WTC11 (cell line): Measurements from ENCODE around the gene EPO. TPM values are rescaled to one million over a fixed set of nuclear protein-coding genes. Genes with fewer than 3 reads are reported as not detected.

Experiments
- ATAC-seq: fragments of 200-7000 bp; cut with Tn5 transposase; 2 replicates; pipeline ENCODE4 v1.10.0; 2021; ENCODE audit warnings: mild to moderate bottlenecking, moderate library complexity
- CTCF ChIA-PET: fragments of 300-600 bp; sonication (Branson Sonifier 250); formaldehyde crosslinking; loops from one replicate; lab custom pipeline; 2021; ENCODE audit warnings: antibody characterized with exemption; lab: Charles Lee
- POLR2A ChIA-PET: fragments of 350-600 bp; sonication (Branson Sonifier 250); formaldehyde crosslinking; loops from one replicate; lab custom pipeline; 2021; ENCODE audit warnings: antibody characterized with exemption; lab: Charles Lee
- DNase-seq: peaks from one replicate; pipeline ENCODE4 v3.0.0; 2021; ENCODE audit warnings: low spot score
- H3K27ac Mint-ChIP-seq: 2 replicates; pipeline ENCODE4 v1.8.0; 2021; ENCODE audit warnings: mixed read lengths
- H3K27me3 Mint-ChIP-seq: 2 replicates; pipeline ENCODE4 v1.8.0; 2021; ENCODE audit warnings: low read depth, mild to moderate bottlenecking, moderate library complexity, mixed read lengths
- H3K36me3 Mint-ChIP-seq: 2 replicates; pipeline ENCODE4 v1.8.0; 2021; ENCODE audit warnings: mixed read lengths
- H3K4me1 Mint-ChIP-seq: 2 replicates; pipeline ENCODE4 v1.8.0; 2022; ENCODE audit warnings: mixed read lengths
- H3K4me3 Mint-ChIP-seq: 2 replicates; pipeline ENCODE4 v1.8.0; 2021; ENCODE audit warnings: mild to moderate bottlenecking, moderate library complexity, mixed read lengths
- H3K9me3 Mint-ChIP-seq: 2 replicates; pipeline ENCODE4 v1.8.0; 2021; ENCODE audit warnings: mixed read lengths
- CBFB ChIP-seq: sonication (generic); formaldehyde crosslinking; IDR thresholded peaks from 2 replicates; pipeline ENCODE4 v1.8.1; 2022; ENCODE audit warnings: mild to moderate bottlenecking, low read depth, missing genetic modification reagents
- EMX1 ChIP-seq: fragments of 250-450 bp; sonication (Bioruptor Pico); IDR thresholded peaks from 2 replicates; pipeline ENCODE4 v1.8.0; 2021; ENCODE audit warnings: mild to moderate bottlenecking
- ESRRA ChIP-seq: sonication (generic); formaldehyde crosslinking; IDR thresholded peaks from 2 replicates; pipeline ENCODE4 v1.8.1; 2022; ENCODE audit warnings: mild to moderate bottlenecking, missing genetic modification reagents, borderline replicate concordance
- FOXK1 ChIP-seq: sonication (generic); formaldehyde crosslinking; IDR thresholded peaks from 2 replicates; pipeline ENCODE4 v1.8.0; 2022; ENCODE audit warnings: mild to moderate bottlenecking, moderate library complexity, missing genetic modification reagents
- FOXP1 ChIP-seq: sonication (generic); formaldehyde crosslinking; IDR thresholded peaks from 2 replicates; pipeline ENCODE4 v1.8.0; 2022; ENCODE audit warnings: missing genetic modification reagents, mild to moderate bottlenecking, moderate library complexity, borderline replicate concordance
- IRF2 ChIP-seq: sonication (generic); formaldehyde crosslinking; IDR thresholded peaks from 2 replicates; pipeline ENCODE4 v1.8.0; 2022; ENCODE audit warnings: low read depth, missing genetic modification reagents, borderline replicate concordance
- NFE2L1 ChIP-seq: sonication (generic); formaldehyde crosslinking; IDR thresholded peaks from 2 replicates; pipeline ENCODE4 v1.8.1; 2023; ENCODE audit warnings: missing genetic modification reagents
- OVOL2 ChIP-seq: fragments of 250-450 bp; sonication (Bioruptor Pico); IDR thresholded peaks from 2 replicates; pipeline ENCODE4 v1.9.0; 2021; ENCODE audit warnings: mild to moderate bottlenecking, borderline replicate concordance
- SOX15 ChIP-seq: fragments of 250-450 bp; sonication (Bioruptor Pico); IDR thresholded peaks from 2 replicates; pipeline ENCODE4 v1.9.0; 2021; ENCODE audit warnings: mild to moderate bottlenecking
- TEAD1 ChIP-seq: sonication (generic); formaldehyde crosslinking; IDR thresholded peaks from 2 replicates; pipeline ENCODE4 v1.8.0; 2022; ENCODE audit warnings: mild to moderate bottlenecking, missing genetic modification reagents
- ZNF396 ChIP-seq: fragments of 250-450 bp; sonication (Bioruptor Pico); IDR thresholded peaks from 2 replicates; pipeline ENCODE4 v1.8.0; 2021; ENCODE audit warnings: mild to moderate bottlenecking, moderate library complexity, borderline replicate concordance
- ZNF671 ChIP-seq: fragments of 250-450 bp; sonication (Bioruptor Pico); IDR thresholded peaks from 2 replicates; pipeline ENCODE4 v1.8.0; 2021; ENCODE audit warnings: mild to moderate bottlenecking
- total RNA-seq: library from RNA; stranded (reverse); gene quantifications from 3 replicates; pipeline ENCODE4 v1.2.3, GENCODE V29; 2021
- TF ChIP-seq, protein P1 (sequence below): sonication (generic); formaldehyde crosslinking; conservative IDR thresholded peaks from 2 replicates; pipeline ENCODE4 v1.8.1; 2023; ENCODE audit warnings: mild to moderate bottlenecking, low read depth, missing genetic modification reagents, moderate library complexity
- TF ChIP-seq, protein P2 (sequence below): sonication (generic); formaldehyde crosslinking; IDR thresholded peaks from 2 replicates; pipeline ENCODE4 v1.8.0; 2023; ENCODE audit warnings: missing genetic modification reagents
- TF ChIP-seq, protein P3 (sequence below): sonication (generic); formaldehyde crosslinking; IDR thresholded peaks from 2 replicates; pipeline ENCODE4 v1.8.1; 2022; ENCODE audit warnings: mild to moderate bottlenecking, missing genetic modification reagents, moderate library complexity, borderline replicate concordance
- TF ChIP-seq, protein P4 (sequence below): fragments of 250-450 bp; sonication (Bioruptor Pico); IDR thresholded peaks from 2 replicates; pipeline ENCODE4 v1.9.0; 2021; ENCODE audit warnings: mild to moderate bottlenecking
- TF ChIP-seq, protein P5 (sequence below): sonication (generic); formaldehyde crosslinking; IDR thresholded peaks from 2 replicates; pipeline ENCODE4 v1.8.0; 2022; ENCODE audit warnings: mild to moderate bottlenecking, missing genetic modification reagents
- TF ChIP-seq, protein P6 (sequence below): fragments of 250-450 bp; sonication (Bioruptor Pico); conservative IDR thresholded peaks from 2 replicates; pipeline ENCODE4 v1.9.0; 2021; ENCODE audit warnings: mild to moderate bottlenecking
- TF ChIP-seq, protein P7 (sequence below): sonication (generic); formaldehyde crosslinking; IDR thresholded peaks from 2 replicates; pipeline ENCODE4 v1.8.1; 2023; ENCODE audit warnings: mild to moderate bottlenecking, missing genetic modification reagents, moderate library complexity
- TF ChIP-seq, protein P8 (sequence below): fragments of 250-450 bp; sonication (Bioruptor Pico); IDR thresholded peaks from 2 replicates; pipeline ENCODE4 v1.9.0; 2021; ENCODE audit warnings: moderate library complexity, mild to moderate bottlenecking, inconsistent platforms, borderline replicate concordance

The EPO gene
- total RNA-seq, 1 experiment from 2014 or later = 0.63 TPM

DNA sequence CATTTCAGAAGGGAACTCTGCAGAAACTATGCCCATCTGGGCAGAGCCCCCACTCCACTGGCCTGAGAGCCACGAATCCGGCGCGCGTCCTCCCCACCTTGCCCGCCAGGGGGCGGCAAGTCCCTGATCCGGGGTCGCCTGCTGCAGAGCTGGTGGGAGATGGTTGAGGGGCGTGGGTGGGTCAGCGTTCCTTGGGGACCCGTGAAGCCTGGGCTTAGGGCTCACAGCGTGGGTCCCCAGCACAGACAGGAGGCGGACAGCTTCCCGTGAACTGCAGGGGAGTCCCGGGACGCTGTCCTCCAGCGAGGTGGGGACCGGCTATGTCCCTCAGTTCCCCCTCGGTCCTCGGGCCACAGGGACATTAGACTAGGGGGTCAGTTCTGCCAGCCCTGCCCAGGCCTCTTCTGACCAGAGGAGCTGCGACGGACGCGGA is 14.9 kb upstream of the EPO start (continued):
- TF ChIP-seq, protein P1, sequence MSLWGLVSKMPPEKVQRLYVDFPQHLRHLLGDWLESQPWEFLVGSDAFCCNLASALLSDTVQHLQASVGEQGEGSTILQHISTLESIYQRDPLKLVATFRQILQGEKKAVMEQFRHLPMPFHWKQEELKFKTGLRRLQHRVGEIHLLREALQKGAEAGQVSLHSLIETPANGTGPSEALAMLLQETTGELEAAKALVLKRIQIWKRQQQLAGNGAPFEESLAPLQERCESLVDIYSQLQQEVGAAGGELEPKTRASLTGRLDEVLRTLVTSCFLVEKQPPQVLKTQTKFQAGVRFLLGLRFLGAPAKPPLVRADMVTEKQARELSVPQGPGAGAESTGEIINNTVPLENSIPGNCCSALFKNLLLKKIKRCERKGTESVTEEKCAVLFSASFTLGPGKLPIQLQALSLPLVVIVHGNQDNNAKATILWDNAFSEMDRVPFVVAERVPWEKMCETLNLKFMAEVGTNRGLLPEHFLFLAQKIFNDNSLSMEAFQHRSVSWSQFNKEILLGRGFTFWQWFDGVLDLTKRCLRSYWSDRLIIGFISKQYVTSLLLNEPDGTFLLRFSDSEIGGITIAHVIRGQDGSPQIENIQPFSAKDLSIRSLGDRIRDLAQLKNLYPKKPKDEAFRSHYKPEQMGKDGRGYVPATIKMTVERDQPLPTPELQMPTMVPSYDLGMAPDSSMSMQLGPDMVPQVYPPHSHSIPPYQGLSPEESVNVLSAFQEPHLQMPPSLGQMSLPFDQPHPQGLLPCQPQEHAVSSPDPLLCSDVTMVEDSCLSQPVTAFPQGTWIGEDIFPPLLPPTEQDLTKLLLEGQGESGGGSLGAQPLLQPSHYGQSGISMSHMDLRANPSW (CRISPR knock-in tag) = no peak
- TF ChIP-seq, protein P2, sequence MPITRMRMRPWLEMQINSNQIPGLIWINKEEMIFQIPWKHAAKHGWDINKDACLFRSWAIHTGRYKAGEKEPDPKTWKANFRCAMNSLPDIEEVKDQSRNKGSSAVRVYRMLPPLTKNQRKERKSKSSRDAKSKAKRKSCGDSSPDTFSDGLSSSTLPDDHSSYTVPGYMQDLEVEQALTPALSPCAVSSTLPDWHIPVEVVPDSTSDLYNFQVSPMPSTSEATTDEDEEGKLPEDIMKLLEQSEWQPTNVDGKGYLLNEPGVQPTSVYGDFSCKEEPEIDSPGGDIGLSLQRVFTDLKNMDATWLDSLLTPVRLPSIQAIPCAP = peak; percentile 45; the same call in 1 of the 2 replicates
- TF ChIP-seq, protein P3, sequence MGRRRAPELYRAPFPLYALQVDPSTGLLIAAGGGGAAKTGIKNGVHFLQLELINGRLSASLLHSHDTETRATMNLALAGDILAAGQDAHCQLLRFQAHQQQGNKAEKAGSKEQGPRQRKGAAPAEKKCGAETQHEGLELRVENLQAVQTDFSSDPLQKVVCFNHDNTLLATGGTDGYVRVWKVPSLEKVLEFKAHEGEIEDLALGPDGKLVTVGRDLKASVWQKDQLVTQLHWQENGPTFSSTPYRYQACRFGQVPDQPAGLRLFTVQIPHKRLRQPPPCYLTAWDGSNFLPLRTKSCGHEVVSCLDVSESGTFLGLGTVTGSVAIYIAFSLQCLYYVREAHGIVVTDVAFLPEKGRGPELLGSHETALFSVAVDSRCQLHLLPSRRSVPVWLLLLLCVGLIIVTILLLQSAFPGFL (CRISPR knock-in tag) = no peak
- TF ChIP-seq, protein P4, sequence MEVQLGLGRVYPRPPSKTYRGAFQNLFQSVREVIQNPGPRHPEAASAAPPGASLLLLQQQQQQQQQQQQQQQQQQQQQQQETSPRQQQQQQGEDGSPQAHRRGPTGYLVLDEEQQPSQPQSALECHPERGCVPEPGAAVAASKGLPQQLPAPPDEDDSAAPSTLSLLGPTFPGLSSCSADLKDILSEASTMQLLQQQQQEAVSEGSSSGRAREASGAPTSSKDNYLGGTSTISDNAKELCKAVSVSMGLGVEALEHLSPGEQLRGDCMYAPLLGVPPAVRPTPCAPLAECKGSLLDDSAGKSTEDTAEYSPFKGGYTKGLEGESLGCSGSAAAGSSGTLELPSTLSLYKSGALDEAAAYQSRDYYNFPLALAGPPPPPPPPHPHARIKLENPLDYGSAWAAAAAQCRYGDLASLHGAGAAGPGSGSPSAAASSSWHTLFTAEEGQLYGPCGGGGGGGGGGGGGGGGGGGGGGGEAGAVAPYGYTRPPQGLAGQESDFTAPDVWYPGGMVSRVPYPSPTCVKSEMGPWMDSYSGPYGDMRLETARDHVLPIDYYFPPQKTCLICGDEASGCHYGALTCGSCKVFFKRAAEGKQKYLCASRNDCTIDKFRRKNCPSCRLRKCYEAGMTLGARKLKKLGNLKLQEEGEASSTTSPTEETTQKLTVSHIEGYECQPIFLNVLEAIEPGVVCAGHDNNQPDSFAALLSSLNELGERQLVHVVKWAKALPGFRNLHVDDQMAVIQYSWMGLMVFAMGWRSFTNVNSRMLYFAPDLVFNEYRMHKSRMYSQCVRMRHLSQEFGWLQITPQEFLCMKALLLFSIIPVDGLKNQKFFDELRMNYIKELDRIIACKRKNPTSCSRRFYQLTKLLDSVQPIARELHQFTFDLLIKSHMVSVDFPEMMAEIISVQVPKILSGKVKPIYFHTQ (CRISPR knock-in tag) = no peak
- TF ChIP-seq, protein P5, sequence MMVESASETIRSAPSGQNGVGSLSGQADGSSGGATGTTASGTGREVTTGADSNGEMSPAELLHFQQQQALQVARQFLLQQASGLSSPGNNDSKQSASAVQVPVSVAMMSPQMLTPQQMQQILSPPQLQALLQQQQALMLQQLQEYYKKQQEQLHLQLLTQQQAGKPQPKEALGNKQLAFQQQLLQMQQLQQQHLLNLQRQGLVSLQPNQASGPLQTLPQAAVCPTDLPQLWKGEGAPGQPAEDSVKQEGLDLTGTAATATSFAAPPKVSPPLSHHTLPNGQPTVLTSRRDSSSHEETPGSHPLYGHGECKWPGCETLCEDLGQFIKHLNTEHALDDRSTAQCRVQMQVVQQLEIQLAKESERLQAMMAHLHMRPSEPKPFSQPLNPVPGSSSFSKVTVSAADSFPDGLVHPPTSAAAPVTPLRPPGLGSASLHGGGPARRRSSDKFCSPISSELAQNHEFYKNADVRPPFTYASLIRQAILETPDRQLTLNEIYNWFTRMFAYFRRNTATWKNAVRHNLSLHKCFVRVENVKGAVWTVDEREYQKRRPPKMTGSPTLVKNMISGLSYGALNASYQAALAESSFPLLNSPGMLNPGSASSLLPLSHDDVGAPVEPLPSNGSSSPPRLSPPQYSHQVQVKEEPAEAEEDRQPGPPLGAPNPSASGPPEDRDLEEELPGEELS (CRISPR knock-in tag) = peak; percentile 51; the same call in 1 of the 2 replicates
- TF ChIP-seq IRF2 (CRISPR knock-in tag) (no peak), TEAD1 (0 out of 2 replicates have a peak, but pooled peaks have one; percentile 18), FOXK1 (no peak), SOX15 (CRISPR knock-in tag) (no peak), CBFB (CRISPR knock-in tag) (no peak), NFE2L1 (no peak), ESRRA (CRISPR knock-in tag) (0 out of 2 replicates have a peak, but pooled peaks have one; percentile 31)
- TF ChIP-seq, all 79 proteins: peak for 9

DNA sequence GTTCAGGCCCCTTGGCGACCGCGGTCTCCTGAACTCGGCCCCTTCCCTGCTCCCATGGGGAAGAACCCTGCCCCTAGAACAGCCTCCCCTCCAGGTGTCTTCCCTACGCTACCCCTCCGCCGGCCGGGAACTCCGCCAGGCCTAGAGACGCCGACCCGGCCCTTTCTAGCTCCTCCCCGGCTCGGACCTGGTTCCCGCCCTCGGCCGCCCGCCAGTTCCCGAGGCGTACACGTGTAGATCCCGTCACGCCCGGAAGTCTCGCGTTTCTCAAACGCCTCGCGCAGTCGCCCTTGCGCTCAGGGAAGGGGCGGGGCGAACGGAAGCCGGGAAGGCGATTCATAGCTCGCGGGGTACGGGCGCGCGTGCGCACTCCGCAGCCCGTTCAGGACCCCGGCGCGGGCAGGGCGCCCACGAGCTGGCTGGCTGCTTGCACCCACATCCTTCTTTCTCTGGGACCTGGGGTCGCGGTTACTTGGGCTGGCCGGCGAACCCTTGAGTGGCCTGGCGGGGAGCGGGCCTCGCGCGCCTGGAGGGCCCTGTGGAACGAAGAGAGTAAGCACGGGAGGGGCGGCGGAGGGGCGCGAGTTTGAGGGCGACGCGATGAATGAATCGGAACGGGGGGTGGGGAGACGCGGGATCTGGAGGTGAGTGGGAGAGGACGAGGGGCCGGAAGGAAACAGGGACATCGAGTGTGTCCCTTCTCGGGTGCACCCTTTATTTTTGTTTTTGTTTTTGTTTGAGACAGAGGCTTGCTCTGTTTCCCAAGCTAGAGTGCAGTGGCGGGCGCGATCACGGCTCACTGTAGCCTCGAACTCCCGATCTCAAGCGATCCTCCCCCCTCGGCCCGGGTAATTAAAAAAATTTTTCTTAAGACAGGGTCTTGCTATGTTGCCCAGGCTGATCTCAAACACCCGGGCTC is 14.3 kb upstream of the EPO start, which contains the start of gene POP7:
TSS of gene POP7 (plus strand) at position 369 of the 919 bp plus-strand sequence. CDS start 710 bp downstream, outside the sequence.
- H3K9me3 Mint-ChIP-seq = no peaks in the 10 kb centered on the region
- peak within 1 kb of the TSS; percentile 88 for H3K27ac Mint-ChIP-seq
- peak; percentile 99 for DNase-seq
- peak within 1 kb of the TSS; percentile 96 for H3K4me3 Mint-ChIP-seq
- CTCF ChIA-PET = interaction anchor here (0.6 to 6.3 kb wide), 83 partner anchors 7 to 548 kb away, joined by 3 to 119 read pairs (median 6); partner anchors contain the start of genes ACTL6B, AGFG2, EPHB4 and EPO
- no peaks in the 10 kb centered on the region for H3K27me3 Mint-ChIP-seq
- H3K36me3 Mint-ChIP-seq = peaks cover 10% of the 10 kb centered on the region
- ATAC-seq = peak; percentile 97
- peaks cover 8% of the 10 kb centered on the region for H3K4me1 Mint-ChIP-seq
- POLR2A ChIA-PET = interaction anchor here (0.5 to 2.3 kb wide), 26 partner anchors 11 to 525 kb away, joined by 3 to 30 read pairs (median 4); partner anchors contain the start of genes AGFG2, EPHB4, EPO and FBXO24
- TF ChIP-seq, protein P6, sequence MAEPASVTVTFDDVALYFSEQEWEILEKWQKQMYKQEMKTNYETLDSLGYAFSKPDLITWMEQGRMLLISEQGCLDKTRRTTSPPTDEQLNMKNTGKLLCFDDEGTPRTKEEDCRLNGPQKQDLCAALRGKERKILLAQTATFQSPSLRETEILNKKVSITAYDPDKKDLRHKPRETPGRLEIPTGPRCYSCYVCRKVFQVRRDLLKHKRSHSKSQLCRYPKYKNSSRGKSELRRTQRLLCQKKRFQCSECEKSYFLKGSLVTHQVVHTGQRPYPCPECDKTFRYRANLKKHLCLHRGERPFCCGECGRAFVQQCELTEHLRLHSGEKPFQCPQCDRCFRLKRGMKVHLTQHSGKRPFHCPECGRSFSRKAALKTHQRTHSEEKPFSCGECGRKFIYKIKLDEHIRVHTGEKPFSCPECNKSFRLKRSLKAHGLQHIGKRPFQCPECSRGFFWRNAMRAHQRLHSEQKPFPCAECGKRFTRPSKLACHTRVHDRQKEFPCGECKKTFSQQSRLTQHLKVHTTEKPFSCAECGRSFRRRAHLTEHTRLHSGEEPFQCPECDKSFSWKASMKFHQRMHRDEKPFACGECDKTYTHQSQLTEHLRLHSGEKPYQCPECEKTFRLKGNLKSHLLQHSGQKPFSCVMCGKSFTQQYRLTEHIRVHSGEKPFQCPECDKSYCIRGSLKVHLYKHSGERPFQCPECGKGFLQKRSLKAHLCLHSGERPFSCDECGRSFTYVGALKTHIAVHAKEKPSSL (CRISPR knock-in tag) = no peak
- TF ChIP-seq EMX1 (CRISPR knock-in tag) (no peak), OVOL2 (CRISPR knock-in tag) (no peak), SOX15 (CRISPR knock-in tag) (no peak), ZNF396 (CRISPR knock-in tag) (no peak), ESRRA (CRISPR knock-in tag) (no peak), ZNF671 (no peak), FOXP1 (CRISPR knock-in tag) (peak; percentile 63)
- TF ChIP-seq, protein P7, sequence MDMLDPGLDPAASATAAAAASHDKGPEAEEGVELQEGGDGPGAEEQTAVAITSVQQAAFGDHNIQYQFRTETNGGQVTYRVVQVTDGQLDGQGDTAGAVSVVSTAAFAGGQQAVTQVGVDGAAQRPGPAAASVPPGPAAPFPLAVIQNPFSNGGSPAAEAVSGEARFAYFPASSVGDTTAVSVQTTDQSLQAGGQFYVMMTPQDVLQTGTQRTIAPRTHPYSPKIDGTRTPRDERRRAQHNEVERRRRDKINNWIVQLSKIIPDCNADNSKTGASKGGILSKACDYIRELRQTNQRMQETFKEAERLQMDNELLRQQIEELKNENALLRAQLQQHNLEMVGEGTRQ = peak; percentile 77
- TF ChIP-seq, protein P8, sequence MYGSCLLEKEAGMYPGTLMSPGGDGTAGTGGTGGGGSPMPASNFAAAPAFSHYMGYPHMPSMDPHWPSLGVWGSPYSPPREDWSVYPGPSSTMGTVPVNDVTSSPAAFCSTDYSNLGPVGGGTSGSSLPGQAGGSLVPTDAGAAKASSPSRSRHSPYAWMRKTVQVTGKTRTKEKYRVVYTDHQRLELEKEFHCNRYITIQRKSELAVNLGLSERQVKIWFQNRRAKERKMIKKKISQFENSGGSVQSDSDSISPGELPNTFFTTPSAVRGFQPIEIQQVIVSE = no peak
